ENCODE measurements around the gene UBAC1. TPM values are rescaled to one million over a fixed set of nuclear protein-coding genes. Genes with fewer than 3 reads are reported as not detected.

Gene UBAC1
- total and polyA plus RNA-seq, 10 of the 15 experiments (the other 5 are each of a cell fraction or from before 2014, with no cell fraction given), result 16.7 to 54.6 (median 38.5) TPM

- H2AFZ ChIP-seq (ENCODE audit: control insufficient read depth, low read depth, low read length), result no peak overlapping the region
- in situ Hi-C loops (cut with MboI) (no loop called here), intact Hi-C loops (cut with micrococcal nuclease; ENCODE audit: unreplicated experiment) (no loop called here)
- no TSS peak for BruUV-seq (replicated peaks)
- H3K27me3 ChIP-seq (replicated peaks in 1 of 2; ENCODE audit: control insufficient read depth in 2 of 2, insufficient read depth in 2 of 2, low read length in 1 of 2), result no peaks in the 10 kb centered on the region
- ChIA-PET CTCF (no interaction called here), SMC1A (ENCODE audit: uncharacterized antibody, unreplicated experiment) (no interaction called here), POLR2A (no interaction called here), RAD21 (ENCODE audit: unreplicated experiment) (no interaction called here)
- H3K9ac ChIP-seq (ENCODE audit: control insufficient read depth, insufficient read depth, low read length), result no peak overlapping the region
- peak; percentile 47 for FAIRE-seq
- H3K4me1 ChIP-seq (ENCODE audit: control insufficient read depth, insufficient read depth, low read length), result peaks cover 15% of the 10 kb centered on the region
- peaks cover 25% of the 10 kb centered on the region for H3K79me2 ChIP-seq (ENCODE audit: control insufficient read depth, insufficient read depth, low read length)
- peaks cover 0 to 12% of the 10 kb centered on the region in 2 experiments; a peak in 3 of 4 replicates for H3K36me3 ChIP-seq (ENCODE audit: control insufficient read depth in 2 of 2, insufficient read depth in 2 of 2, low read length in 1 of 2)
- no peaks in the 10 kb centered on the region for H3K9me3 ChIP-seq (replicated peaks; ENCODE audit: control insufficient read depth, insufficient read depth, low read length)
- no peaks in the 10 kb centered on the region; the same call in 1 of the 2 replicates for H4K20me1 ChIP-seq (ENCODE audit: control insufficient read depth, insufficient read depth)
- ATAC-seq, result no peak
- H3K4me3 ChIP-seq, result no peak overlapping the region
- H3K27ac ChIP-seq (ENCODE audit: control insufficient read depth, insufficient read depth), result no peak overlapping the region
- no peak overlapping the region for H3K4me2 ChIP-seq (ENCODE audit: control insufficient read depth, insufficient read depth)
- DNase-seq (ENCODE audit: low read depth, low spot score), result no peak
- TF ChIP-seq BMI1 (IDR thresholded peaks at IDR 0.05; ENCODE audit: borderline replicate concordance) (0 out of 2 replicates have a peak, but pooled peaks have one; percentile 27), MYC (IDR thresholded peaks at IDR 0.05; ENCODE audit: insufficient read depth, insufficient read length, insufficient replicate concordance, low read length, severe bottlenecking) (no peak)
- 80% methylated on average over 15 of the region's 15 CpGs for WGBS (ENCODE audit: insufficient coverage, insufficient replicate concordance, low lambda C conversion rate, missing lambda C conversion rate)
Measured at GRCh38 chr9:135883410-135884089, 77.6 kb downstream of the UBAC1 start.

Other genes starting within 250 kb of the UBAC1 start
- gene CAMSAP1, start 53.8 kb downstream of the UBAC1 start, total RNA-seq (2014; rRNA removed), result 16.5 and 16.6 TPM in 2 replicates
- 12.2 and 12.3 TPM in 2 replicates for gene CAMSAP1, start 53.8 kb downstream of the UBAC1 start, total RNA-seq (2014; rRNA removed; fragmentation: Illumina TruSeq; extraction: Trizol)
- 24.7 and 32.8 TPM in 2 replicates for gene CAMSAP1, start 53.8 kb downstream of the UBAC1 start, total RNA-seq (2021)
- 5.3 and 5.9 TPM in 2 replicates for gene CAMSAP1, start 53.8 kb downstream of the UBAC1 start, polyA plus RNA-seq (2011; rRNA removed)
- gene CAMSAP1, start 53.8 kb downstream of the UBAC1 start, polyA plus RNA-seq (2014; fragmentation: Illumina TruSeq; extraction: Trizol), result 8.0 and 10.1 TPM in 2 replicates
- gene CAMSAP1, start 53.8 kb downstream of the UBAC1 start, polyA plus RNA-seq (2014; fragmentation: Nextera tagmentation; extraction: Ambion mirVana), result 1 to 10 TPM; 1.8 to 2.0 TPM
- 10.3 and 12.5 TPM in 2 replicates for gene CAMSAP1, start 53.8 kb downstream of the UBAC1 start, polyA plus RNA-seq (2014; rRNA removed)
- 1 to 10 TPM; 1.4 to 4.2 TPM for gene CAMSAP1, start 53.8 kb downstream of the UBAC1 start, polyA plus RNA-seq (2016; fragmentation: Nextera tagmentation; extraction: Ambion mirVana)
- 7.9 and 9.1 TPM in 2 replicates for gene NACC2, start 133.9 kb upstream of the UBAC1 start, total RNA-seq (2014; rRNA removed)
- 3.5 and 3.8 TPM in 2 replicates for gene NACC2, start 133.9 kb upstream of the UBAC1 start, total RNA-seq (2014; rRNA removed; fragmentation: Illumina TruSeq; extraction: Trizol)
- 14.2 and 14.7 TPM in 2 replicates for gene NACC2, start 133.9 kb upstream of the UBAC1 start, total RNA-seq (2021)
- 3.5 and 5.4 TPM in 2 replicates for gene NACC2, start 133.9 kb upstream of the UBAC1 start, polyA plus RNA-seq (2011; rRNA removed)
- gene NACC2, start 133.9 kb upstream of the UBAC1 start, polyA plus RNA-seq (2014; fragmentation: Illumina TruSeq; extraction: Trizol), result 2.0 and 3.1 TPM in 2 replicates
- gene NACC2, start 133.9 kb upstream of the UBAC1 start, polyA plus RNA-seq (2014; fragmentation: Nextera tagmentation; extraction: Ambion mirVana), result 1 to 10 TPM in 1 of 2 experiments, under 1 TPM in 1; 0.66 to 1.0 TPM
- 7.5 and 9.4 TPM in 2 replicates for gene NACC2, start 133.9 kb upstream of the UBAC1 start, polyA plus RNA-seq (2014; rRNA removed)
- gene NACC2, start 133.9 kb upstream of the UBAC1 start, polyA plus RNA-seq (2016; fragmentation: Nextera tagmentation; extraction: Ambion mirVana), result 1 to 10 TPM; 2.7 to 2.9 TPM
- gene TMEM250, start 157.5 kb upstream of the UBAC1 start, total RNA-seq (2014; rRNA removed), result 30.1 and 39.9 TPM in 2 replicates
- 8.5 and 10.4 TPM in 2 replicates for gene TMEM250, start 157.5 kb upstream of the UBAC1 start, total RNA-seq (2014; rRNA removed; fragmentation: Illumina TruSeq; extraction: Trizol)
- gene TMEM250, start 157.5 kb upstream of the UBAC1 start, total RNA-seq (2021), result 33.4 and 38.4 TPM in 2 replicates
- 3.5 and 6.2 TPM in 2 replicates for gene TMEM250, start 157.5 kb upstream of the UBAC1 start, polyA plus RNA-seq (2011; rRNA removed)
- gene TMEM250, start 157.5 kb upstream of the UBAC1 start, polyA plus RNA-seq (2014; fragmentation: Illumina TruSeq; extraction: Trizol), result 2.6 and 6.7 TPM in 2 replicates
- 1 to 10 TPM in 1 of 2 experiments, under 1 TPM in 1; 0.39 to 1.2 TPM for gene TMEM250, start 157.5 kb upstream of the UBAC1 start, polyA plus RNA-seq (2014; fragmentation: Nextera tagmentation; extraction: Ambion mirVana)
- 25.4 and 27.5 TPM in 2 replicates for gene TMEM250, start 157.5 kb upstream of the UBAC1 start, polyA plus RNA-seq (2014; rRNA removed)
- gene TMEM250, start 157.5 kb upstream of the UBAC1 start, polyA plus RNA-seq (2016; fragmentation: Nextera tagmentation; extraction: Ambion mirVana), result 10 to 100 TPM in 1 of 2 experiments, 1 to 10 TPM in 1; 6.2 to 16.6 TPM
- not detected in 2 replicates for gene LHX3, start 243.8 kb upstream of the UBAC1 start, total RNA-seq (2014; rRNA removed)
- gene LHX3, start 243.8 kb upstream of the UBAC1 start, total RNA-seq (2014; rRNA removed; fragmentation: Illumina TruSeq; extraction: Trizol), result not detected in 2 replicates
- gene LHX3, start 243.8 kb upstream of the UBAC1 start, total RNA-seq (2021), result not detected in 2 replicates
- gene LHX3, start 243.8 kb upstream of the UBAC1 start, polyA plus RNA-seq (2011; rRNA removed), result not detected in 2 replicates
- not detected in 2 replicates for gene LHX3, start 243.8 kb upstream of the UBAC1 start, polyA plus RNA-seq (2014; fragmentation: Illumina TruSeq; extraction: Trizol)
- not detected for gene LHX3, start 243.8 kb upstream of the UBAC1 start, polyA plus RNA-seq (2014; fragmentation: Nextera tagmentation; extraction: Ambion mirVana)
- gene LHX3, start 243.8 kb upstream of the UBAC1 start, polyA plus RNA-seq (2014; rRNA removed), result not detected in 2 replicates
- gene LHX3, start 243.8 kb upstream of the UBAC1 start, polyA plus RNA-seq (2016; fragmentation: Nextera tagmentation; extraction: Ambion mirVana), result not detected